Activated gamma-delta T cell treated with anti-CD3 and anti-CD28 coated beads, Interleukin-2, amount 50 U/mL, for 16 hours (primary cell): Measurements from ENCODE around the gene KLHL25.

Source experiments
- DNase-seq: peaks from one replicate; pipeline ENCODE4 v3.0.0-alpha.2; 2020; ENCODE audit warnings: low read depth

Gene KLHL25

DNA sequence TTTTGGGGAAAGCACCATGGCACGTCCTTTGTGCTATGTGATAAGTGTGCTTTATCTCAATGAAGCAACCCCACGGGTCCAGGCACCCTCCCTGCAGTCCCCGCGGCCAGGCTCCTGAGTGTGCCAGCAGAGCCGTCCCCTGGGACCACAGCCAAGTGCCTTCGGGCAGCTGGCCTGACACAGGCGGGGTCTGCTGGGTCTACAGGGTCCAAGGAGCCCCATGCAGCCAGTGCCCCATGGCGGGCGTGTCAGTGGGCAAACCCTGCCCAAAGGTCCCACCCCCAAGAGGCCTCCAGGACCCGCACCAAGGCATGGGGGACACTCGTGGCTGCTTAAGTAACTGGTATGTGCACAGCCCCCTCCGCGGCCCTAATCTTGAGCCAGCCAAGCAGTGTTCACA is 35.3 kb downstream of the KLHL25 start:
- no peak for DNase-seq

- DNase-seq: no peak
Measured at GRCh38 chr15:85758655-85758978, 36.1 kb downstream of the KLHL25 start.

- no peak for DNase-seq
Measured at GRCh38 chr15:85757939-85758654, 36.6 kb downstream of the KLHL25 start.

GRCh38 chr15:85757073-85757938 is 37.4 kb downstream of the KLHL25 start:
- DNase-seq: no peak

DNA sequence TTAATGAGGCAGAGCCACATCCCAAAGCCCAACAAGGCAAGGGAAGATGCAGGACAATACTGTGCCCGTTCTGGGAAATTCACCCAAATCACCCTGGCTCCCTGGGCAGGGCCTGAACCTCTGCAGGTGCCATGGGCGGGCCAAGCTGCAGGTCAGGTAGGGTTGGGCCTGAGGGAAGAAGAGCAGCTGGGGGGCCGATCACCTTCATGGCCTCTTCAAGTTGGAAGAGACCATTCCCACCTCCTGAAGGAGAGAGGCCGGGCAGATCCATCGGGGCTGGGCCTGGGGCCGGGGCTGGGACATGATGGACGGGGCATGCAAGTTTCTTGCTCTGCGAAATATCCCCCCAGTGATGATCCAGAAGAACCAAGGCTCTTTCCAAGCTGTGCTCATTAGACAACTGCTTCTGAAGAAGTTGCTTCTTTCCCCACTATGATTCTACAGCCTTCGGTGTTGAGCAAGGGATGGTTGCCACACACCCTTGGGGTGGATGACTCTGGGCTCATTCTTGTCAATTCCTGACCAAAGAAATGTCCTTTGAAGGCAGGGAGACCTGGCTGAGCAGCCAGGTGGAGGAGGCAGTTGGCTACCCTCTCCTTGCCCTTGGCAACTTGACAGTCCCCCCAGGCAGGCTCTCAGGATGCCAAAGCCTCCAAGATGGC is 38.2 kb downstream of the KLHL25 start:
- DNase-seq: no peak

DNA sequence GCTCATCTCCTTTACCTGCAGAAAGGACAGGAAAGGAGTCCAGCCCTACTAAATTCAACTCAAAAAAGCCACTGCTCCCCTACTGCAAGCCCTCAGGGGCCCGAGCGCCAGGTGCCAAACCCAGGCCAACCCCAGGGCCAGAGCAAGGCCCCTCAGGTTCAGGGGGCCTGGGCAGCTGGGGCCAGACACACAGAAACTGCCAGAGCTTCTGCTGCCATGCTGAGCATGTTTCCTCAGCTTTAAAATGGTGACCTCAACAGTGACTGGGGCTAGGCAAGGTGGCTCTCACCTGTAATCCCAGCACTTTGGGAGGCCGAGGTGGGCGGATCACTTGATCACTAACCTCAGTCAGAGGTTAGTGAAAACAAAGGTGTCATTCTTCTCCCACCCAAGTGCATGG is 38.8 kb downstream of the KLHL25 start:
- DNase-seq: no peak

- DNase-seq: no peak
Measured at GRCh38 chr15:85755471-85755870, 39.3 kb downstream of the KLHL25 start.

GRCh38 chr15:85754989-85755388 is 39.7 kb downstream of the KLHL25 start:
- no peak for DNase-seq

DNA sequence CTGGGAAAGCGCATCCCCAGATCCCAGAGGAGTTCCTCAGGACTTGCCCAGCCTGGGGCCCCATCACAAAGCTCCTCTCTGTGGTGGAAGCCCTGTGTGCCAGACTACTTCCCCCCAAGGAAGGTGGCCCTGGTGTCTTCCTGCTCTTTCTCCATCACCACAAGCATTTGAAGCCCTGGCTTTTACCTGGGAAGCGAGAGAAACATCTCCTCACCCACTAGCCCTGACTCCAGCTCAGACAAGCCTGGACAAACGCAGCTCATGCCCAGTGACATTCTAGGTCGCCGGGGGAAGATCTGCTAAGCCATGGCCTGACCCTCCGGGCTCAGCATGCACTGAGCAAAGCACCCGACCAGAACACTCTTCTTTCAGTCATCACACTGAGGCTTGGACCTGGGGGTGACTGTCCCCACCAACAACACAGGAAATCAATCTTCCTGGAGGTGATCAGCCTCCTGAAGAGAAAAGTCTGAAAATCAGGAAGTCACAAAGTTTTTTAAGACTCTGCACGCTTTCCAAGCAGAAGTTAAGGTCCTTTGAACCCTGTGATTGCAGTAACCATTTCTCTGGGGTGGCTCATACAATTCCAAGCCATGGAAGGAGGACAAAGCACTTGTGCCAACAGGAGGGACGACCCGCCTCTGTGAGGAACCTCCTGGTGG is 40.8 kb downstream of the KLHL25 start:
- no peak for DNase-seq

DNA sequence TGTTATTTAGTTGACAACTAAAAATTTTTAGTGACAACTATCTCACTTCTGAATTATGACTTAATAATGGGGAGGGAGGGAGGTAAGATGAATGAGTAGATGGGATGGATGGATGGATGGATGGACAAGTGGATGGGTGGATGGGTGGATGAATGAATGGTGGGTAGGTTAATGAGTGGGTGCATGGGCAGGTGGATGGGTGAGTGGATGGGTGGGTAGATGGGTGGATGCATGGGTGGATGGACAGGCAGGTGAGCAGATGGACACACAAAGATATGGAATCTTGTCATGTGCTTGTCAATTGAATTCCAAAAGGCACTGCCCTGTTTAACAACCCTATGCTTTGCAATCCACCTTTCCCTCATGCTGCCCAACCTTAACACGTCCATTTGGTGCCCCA is 41.5 kb downstream of the KLHL25 start:
- DNase-seq: no peak

GRCh38 chr15:85752491-85752961 is 42.2 kb downstream of the KLHL25 start:
- DNase-seq: no peak

- no peak for DNase-seq
Measured at GRCh38 chr15:85752124-85752475, 42.6 kb downstream of the KLHL25 start.

DNA sequence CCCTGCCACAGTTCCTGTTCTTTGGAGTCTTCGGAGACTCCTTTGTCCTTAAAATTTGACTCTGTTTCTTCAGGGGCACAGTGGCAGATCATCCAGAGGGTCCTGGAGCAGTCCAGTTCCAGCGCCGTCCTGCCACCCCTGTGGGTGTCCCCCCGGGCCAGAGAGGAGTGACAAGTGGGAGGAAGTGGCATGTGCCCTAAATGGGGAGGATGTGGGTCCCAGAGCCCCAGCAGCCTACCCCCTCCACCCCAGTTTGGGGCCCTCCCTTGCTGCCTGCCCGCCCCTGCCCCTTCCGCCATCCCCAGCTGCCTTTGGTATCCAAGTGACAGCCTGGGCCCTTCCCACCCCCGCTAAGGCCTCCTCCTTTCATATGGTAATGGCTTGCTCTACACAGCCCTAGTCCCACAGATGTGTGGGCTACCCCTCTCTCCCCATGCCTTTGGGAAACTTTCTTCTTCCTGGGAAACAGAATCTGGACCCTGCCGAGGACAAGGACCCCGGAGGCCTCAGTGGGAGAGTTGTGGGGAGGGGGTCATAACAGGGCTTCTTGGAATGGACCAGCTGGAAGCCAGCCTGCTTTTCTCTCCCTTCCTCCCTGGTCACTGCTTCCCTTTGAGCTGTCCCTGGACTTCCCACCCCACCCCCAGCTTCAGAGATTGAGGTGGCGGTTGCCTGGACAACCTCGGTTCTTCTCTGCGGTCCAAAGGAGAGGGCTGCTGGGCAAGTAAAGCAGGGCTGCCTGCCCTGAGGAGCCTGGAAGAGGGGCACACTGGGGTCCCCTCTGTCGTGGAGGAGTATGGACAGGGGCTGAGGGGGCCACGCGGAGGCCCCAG is 43.2 kb downstream of the KLHL25 start:
- DNase-seq: no peak

DNA sequence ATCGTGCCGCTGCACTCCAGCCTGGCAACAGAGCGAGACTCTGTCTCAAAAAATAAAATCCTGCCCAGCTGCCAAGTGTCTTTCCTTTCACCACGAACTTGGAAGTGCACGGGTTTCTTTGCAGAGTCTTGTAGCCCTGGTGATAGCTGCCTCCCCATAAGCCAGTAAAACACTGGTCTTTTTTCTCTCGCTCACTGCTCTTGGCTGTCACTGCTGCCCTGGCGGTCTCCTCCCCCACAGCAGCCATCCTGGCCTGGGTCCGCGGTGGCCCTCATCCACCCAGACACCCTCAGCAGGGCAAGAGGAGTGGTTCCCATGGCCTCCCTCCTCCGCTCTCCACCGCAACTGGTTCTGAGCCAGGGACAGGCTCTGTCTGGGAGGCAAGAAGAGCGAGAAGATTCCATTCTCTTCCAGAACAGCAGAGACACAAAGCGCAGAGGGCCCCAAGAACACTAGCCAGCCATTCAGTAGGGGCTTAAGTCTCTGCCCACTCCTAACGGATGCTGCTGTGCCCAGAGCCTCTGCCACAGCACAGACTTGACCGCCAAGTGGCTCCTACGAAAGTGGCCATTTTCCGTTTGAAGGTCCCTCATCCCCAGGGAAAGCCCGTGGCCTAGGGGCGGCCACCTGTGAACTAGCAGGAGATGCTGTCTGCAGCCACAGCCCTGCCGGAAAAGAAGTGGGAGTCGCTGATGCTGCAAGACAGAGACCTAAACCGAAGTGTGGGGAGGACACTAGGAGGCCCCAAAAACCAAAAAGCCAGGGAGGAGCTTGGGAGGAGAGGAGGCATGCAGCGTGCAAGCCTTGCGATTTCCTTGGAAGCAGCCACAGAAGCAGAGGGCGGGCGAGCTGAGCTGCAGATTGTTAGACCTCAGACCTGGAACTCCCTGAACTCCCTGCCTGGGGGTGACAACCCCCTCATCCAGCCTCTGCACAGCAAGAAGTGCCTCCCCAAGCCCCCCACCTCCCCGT is 44.1 kb downstream of the KLHL25 start:
- DNase-seq: no peak

GRCh38 chr15:85749261-85750151 is 45.2 kb downstream of the KLHL25 start:
- DNase-seq: no peak

GRCh38 chr15:85748729-85749128 is 46.0 kb downstream of the KLHL25 start:
- no peak for DNase-seq

DNA sequence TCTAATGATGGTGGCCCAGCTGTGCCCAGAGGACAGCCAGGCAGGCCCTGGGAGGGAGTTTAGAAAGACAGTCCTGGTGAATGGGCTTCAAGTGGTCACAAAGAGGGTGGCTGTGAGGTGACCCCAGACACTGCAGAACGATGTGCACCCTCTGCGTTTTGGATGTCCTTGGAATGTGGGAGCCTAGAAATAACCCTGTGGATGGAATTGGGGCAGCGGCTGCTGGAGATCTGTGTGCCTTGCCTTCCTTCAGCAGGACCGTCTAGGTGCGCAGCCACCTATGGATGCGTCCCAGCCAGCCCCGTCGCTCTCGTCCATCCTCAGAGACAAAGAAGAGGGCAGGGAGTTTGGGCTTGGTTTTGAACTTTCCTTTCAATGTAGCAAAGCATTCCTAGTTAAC is 46.5 kb downstream of the KLHL25 start:
- DNase-seq: no peak

GRCh38 chr15:85746641-85747040 is 48.1 kb downstream of the KLHL25 start:
- no peak for DNase-seq

DNA sequence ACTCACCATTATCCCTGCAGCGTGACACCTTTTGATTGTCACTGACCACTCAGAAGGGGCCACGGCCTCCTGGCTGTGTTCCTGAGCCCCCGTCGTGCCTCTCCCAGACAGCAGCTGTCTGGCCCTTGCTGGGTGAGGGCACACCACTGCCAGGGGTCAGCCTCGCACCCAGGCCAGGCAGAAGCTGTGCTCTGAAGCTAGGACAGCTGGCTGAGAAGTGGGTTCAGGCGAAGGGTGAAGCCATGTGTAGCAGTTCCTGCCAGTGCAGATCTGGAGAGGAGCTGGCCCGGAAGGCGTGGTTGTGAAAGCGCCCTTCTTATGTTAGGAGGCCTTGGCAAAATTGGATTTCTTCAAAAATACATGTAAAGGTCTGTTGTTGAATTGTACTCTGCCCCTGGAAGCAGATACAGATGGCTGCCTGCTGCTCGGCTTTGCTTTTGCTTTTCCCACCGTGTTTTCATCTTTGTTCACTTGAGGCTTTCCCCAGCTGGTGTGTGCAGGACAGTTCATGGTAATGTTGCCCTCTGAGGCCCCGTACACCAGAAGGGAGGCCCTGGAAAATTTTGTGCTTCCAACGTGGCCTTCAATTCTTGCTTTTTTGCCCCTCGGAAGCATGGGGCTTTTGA is 49.1 kb downstream of the KLHL25 start:
- no peak for DNase-seq
